Liver (tissue), 9 donors: ENCODE data around the gene PGAP1. TPM values are rescaled to one million over a fixed set of nuclear protein-coding genes. Genes with fewer than 3 reads are reported as not detected.

ENCODE experiments used
- DNase-seq: peaks from one replicate; pipeline ENCODE4 v3.0.0-alpha.2; 2017; ENCODE audit warnings: low spot score
- H3K27ac ChIP-seq, 2 donors: one replicate each; pipeline ENCODE4 v1.7.0; 2013; ENCODE audit warnings: inconsistent platforms in 2 of 2, low read length in 2 of 2, control low read depth in 1 of 2, low read depth in 1 of 2, mild to moderate bottlenecking in 1 of 2
- H3K27me3 ChIP-seq, 4 donors: one replicate each; pipeline versions ENCODE4 v1.6.1 to v1.7.0; 2013; ENCODE audit warnings: low read length in 3 of 4, inconsistent platforms in 1 of 4, mild to moderate bottlenecking in 1 of 4, moderate library complexity in 1 of 4; ENCODE audit not compliant: control insufficient read depth in 4 of 4, insufficient read depth in 4 of 4
- H3K36me3 ChIP-seq, 4 donors: one replicate each; pipeline versions ENCODE4 v1.6.1 to v1.7.0; 2013; ENCODE audit warnings: low read length in 3 of 4, mild to moderate bottlenecking in 3 of 4, low read depth in 1 of 4, moderate library complexity in 1 of 4; ENCODE audit not compliant: control insufficient read depth in 4 of 4, insufficient read depth in 3 of 4
- H3K4me1 ChIP-seq, 4 donors: one replicate each; pipeline versions ENCODE4 v1.6.1 to v1.7.0; 2013; ENCODE audit warnings: low read length in 3 of 4, mild to moderate bottlenecking in 3 of 4, moderate library complexity in 1 of 4; ENCODE audit not compliant: control insufficient read depth in 4 of 4, insufficient read depth in 4 of 4
- H3K4me3 ChIP-seq, 3 donors: one replicate each; pipeline versions ENCODE4 v1.6.1 to v1.7.0; 2013; ENCODE audit warnings: low read length in 3 of 3, control low read depth in 1 of 3, low read depth in 1 of 3, mild to moderate bottlenecking in 1 of 3
- H3K9ac ChIP-seq, 2 donors: one replicate each; pipeline ENCODE4 v1.7.0; 2013; ENCODE audit warnings: low read length in 2 of 2, mild to moderate bottlenecking in 2 of 2, moderate library complexity in 2 of 2, control low read depth in 1 of 2, low read depth in 1 of 2
- H3K9me3 ChIP-seq, 4 donors: one replicate each; pipeline versions ENCODE4 v1.6.1 to v1.7.0; 2013; ENCODE audit warnings: low read length in 3 of 4; ENCODE audit not compliant: control insufficient read depth in 4 of 4
- FOXA1 ChIP-seq: IDR thresholded peaks from 2 replicates; pipeline ENCODE4 v1.6.1; 2016; ENCODE audit warnings: antibody characterized with exemption
- FOXA2 ChIP-seq: IDR thresholded peaks from 2 replicates; pipeline ENCODE4 v1.6.1; 2016; ENCODE audit warnings: antibody characterized with exemption
- GABPA ChIP-seq, 2 donors: IDR thresholded peaks in 1 of 2; conservative IDR thresholded peaks in 1 of 2; 2 replicates each; pipeline ENCODE4 v1.6.1; 2016; ENCODE audit warnings: antibody characterized with exemption in 2 of 2, mild to moderate bottlenecking in 1 of 2, moderate library complexity in 1 of 2
- HNF4A ChIP-seq, 2 donors: conservative IDR thresholded peaks; 2 replicates each; pipeline ENCODE4 v1.6.1; 2016; ENCODE audit warnings: antibody characterized with exemption in 2 of 2, mild to moderate bottlenecking in 2 of 2
- JUND ChIP-seq, 2 donors: IDR thresholded peaks; 2 replicates each; pipeline ENCODE4 v1.6.1; 2016; ENCODE audit warnings: antibody characterized with exemption in 2 of 2
- NR2F2 ChIP-seq: IDR thresholded peaks from 2 replicates; pipeline ENCODE4 v1.6.1; 2016; ENCODE audit warnings: antibody characterized with exemption
- RAD21 ChIP-seq, 2 donors: IDR thresholded peaks; 2 replicates each; pipeline ENCODE4 v1.6.1; 2016; ENCODE audit warnings: antibody characterized with exemption in 2 of 2, mild to moderate bottlenecking in 2 of 2
- RXRA ChIP-seq, 2 donors: IDR thresholded peaks; 2 replicates each; pipeline ENCODE4 v1.6.1; 2017 to 2018; ENCODE audit warnings: antibody characterized with exemption in 2 of 2, mild to moderate bottlenecking in 1 of 2
- SP1 ChIP-seq: IDR thresholded peaks from 2 replicates; pipeline ENCODE4 v1.6.1; 2018; ENCODE audit warnings: antibody characterized with exemption, mild to moderate bottlenecking
- TAF1 ChIP-seq: conservative IDR thresholded peaks from 2 replicates; pipeline ENCODE4 v1.6.1; 2016; ENCODE audit warnings: antibody characterized with exemption, mild to moderate bottlenecking
- YY1 ChIP-seq: IDR thresholded peaks from 2 replicates; pipeline ENCODE4 v1.6.1; 2016; ENCODE audit warnings: antibody characterized with exemption, mild to moderate bottlenecking
- WGBS: extraction: QIAGEN DNeasy Blood & Tissue Kit; methylation state at CpG from one replicate; pipeline ENCODE4 v1.1.7; 2013; 5-methylcytosine and 5-hydroxymethylcytosine counted together
- polyA plus RNA-seq, 2 donors: library from polyadenylated mRNA; stranded (reverse) in 1 of 2; unstranded in 1 of 2; fragments of 200-250 nt in 1 of 2; fragments of >200 nt in 1 of 2; fragmentation: Nextera tagmentation in 1 of 2; extraction: Ambion mirVana in 1 of 2; gene quantifications; one replicate each; pipeline versions ENCODE4 v1.2.1 to v1.2.3, GENCODE V29; 2013 to 2015
- total RNA-seq, 2 donors: library from RNA; depleted of rRNA; stranded (reverse); fragments of >200 nt; gene quantifications; one replicate each; pipeline ENCODE4 v1.2.3, GENCODE V29; 2014
- TF ChIP-seq, protein P1 (sequence below): IDR thresholded peaks from 2 replicates; pipeline ENCODE4 v1.6.1; 2016; ENCODE audit warnings: antibody characterized with exemption
- TF ChIP-seq, protein P2 (sequence below): fragments of 150-350 bp; IDR thresholded peaks from 2 replicates; pipeline ENCODE4 v1.5.1; 2017; ENCODE audit warnings: improper control_type of control experiment, low read depth, low read length; ENCODE audit not compliant: missing input control
- TF ChIP-seq, protein P3 (sequence below): IDR thresholded peaks from 2 replicates; pipeline ENCODE4 v1.6.1; 2016; ENCODE audit warnings: antibody characterized with exemption
- TF ChIP-seq, protein P4 (sequence below): IDR thresholded peaks from 2 replicates; pipeline ENCODE4 v1.6.1; 2016; ENCODE audit warnings: antibody characterized with exemption, mild to moderate bottlenecking
- donor health status: healthy.
- donor health status: healthy.
- donor health status: healthy.
- donor health status: healthy.
- donor health status: healthy.

PGAP1 gene
- total and polyA plus RNA-seq, 4 donors, result 0.54 to 5.8 (median 2.3) TPM

DNA sequence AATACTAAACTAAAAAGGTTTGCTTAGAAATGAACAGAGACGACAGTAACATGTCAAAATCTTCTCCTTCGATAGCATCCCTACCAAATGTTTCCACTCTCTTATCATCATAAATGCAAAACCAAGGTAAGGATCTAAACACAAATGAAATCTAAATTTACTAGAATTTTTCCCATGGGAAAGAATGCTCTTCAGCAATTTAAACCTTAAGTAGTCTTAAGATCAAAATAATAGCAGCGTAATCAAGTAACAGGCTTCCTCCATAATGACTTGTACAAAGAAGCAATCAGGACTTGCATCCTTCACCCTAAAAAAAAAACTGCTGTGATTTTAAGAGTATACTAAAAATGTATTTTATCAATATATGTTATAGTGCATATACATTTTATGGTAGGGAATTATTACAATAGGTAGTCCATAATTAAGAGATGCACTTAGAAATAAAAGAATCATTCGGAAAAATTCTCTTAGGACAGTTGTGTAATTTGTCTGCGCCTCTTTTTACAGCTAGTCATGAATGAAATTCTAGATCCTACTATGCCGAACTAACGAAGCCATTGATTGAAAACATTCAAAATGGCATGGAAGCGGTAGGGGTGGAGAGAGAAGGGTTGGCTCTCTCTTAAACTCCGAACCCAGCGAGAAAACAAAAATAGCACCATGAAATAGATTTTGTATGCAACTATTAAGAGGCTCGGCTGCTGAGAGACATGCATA, 1.3 kb downstream of the PGAP1 start:
- Histone ChIP-seq H3K9ac (no peak overlapping the region), H3K36me3 (no peaks in the 10 kb centered on the region), H3K27ac (no peak overlapping the region), H3K9me3 (no peaks in the 10 kb centered on the region), H3K4me3 (peak overlapping the region; percentile 16 to 99 (median 54)), H3K27me3 (no peaks in the 10 kb centered on the region), H3K4me1 (peaks cover 2 to 15% (median 9%) of the 10 kb centered on the region in 4 donors)
- WGBS, result 27% methylated on average over 11 of the region's 11 CpGs
- TF ChIP-seq, protein P1, sequence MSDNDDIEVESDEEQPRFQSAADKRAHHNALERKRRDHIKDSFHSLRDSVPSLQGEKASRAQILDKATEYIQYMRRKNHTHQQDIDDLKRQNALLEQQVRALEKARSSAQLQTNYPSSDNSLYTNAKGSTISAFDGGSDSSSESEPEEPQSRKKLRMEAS, result no peak
- TF ChIP-seq GABPA (IDR thresholded peaks at IDR 0.05 in 1 of 2, conservative IDR thresholded peaks at IDR 0.05 in 1 of 2), result no peak
- no peak for TF ChIP-seq FOXA1
- TF ChIP-seq, protein P2, sequence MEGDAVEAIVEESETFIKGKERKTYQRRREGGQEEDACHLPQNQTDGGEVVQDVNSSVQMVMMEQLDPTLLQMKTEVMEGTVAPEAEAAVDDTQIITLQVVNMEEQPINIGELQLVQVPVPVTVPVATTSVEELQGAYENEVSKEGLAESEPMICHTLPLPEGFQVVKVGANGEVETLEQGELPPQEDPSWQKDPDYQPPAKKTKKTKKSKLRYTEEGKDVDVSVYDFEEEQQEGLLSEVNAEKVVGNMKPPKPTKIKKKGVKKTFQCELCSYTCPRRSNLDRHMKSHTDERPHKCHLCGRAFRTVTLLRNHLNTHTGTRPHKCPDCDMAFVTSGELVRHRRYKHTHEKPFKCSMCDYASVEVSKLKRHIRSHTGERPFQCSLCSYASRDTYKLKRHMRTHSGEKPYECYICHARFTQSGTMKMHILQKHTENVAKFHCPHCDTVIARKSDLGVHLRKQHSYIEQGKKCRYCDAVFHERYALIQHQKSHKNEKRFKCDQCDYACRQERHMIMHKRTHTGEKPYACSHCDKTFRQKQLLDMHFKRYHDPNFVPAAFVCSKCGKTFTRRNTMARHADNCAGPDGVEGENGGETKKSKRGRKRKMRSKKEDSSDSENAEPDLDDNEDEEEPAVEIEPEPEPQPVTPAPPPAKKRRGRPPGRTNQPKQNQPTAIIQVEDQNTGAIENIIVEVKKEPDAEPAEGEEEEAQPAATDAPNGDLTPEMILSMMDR, result no peak
- TF ChIP-seq, protein P3, sequence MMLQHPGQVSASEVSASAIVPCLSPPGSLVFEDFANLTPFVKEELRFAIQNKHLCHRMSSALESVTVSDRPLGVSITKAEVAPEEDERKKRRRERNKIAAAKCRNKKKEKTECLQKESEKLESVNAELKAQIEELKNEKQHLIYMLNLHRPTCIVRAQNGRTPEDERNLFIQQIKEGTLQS, result no peak
- no peak for TF ChIP-seq FOXA2
- TF ChIP-seq YY1, result no peak
- TF ChIP-seq, protein P4, sequence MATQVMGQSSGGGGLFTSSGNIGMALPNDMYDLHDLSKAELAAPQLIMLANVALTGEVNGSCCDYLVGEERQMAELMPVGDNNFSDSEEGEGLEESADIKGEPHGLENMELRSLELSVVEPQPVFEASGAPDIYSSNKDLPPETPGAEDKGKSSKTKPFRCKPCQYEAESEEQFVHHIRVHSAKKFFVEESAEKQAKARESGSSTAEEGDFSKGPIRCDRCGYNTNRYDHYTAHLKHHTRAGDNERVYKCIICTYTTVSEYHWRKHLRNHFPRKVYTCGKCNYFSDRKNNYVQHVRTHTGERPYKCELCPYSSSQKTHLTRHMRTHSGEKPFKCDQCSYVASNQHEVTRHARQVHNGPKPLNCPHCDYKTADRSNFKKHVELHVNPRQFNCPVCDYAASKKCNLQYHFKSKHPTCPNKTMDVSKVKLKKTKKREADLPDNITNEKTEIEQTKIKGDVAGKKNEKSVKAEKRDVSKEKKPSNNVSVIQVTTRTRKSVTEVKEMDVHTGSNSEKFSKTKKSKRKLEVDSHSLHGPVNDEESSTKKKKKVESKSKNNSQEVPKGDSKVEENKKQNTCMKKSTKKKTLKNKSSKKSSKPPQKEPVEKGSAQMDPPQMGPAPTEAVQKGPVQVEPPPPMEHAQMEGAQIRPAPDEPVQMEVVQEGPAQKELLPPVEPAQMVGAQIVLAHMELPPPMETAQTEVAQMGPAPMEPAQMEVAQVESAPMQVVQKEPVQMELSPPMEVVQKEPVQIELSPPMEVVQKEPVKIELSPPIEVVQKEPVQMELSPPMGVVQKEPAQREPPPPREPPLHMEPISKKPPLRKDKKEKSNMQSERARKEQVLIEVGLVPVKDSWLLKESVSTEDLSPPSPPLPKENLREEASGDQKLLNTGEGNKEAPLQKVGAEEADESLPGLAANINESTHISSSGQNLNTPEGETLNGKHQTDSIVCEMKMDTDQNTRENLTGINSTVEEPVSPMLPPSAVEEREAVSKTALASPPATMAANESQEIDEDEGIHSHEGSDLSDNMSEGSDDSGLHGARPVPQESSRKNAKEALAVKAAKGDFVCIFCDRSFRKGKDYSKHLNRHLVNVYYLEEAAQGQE, result no peak
- no peak for TF ChIP-seq SP1
- TF ChIP-seq HNF4A (conservative IDR thresholded peaks at IDR 0.05), result no peak
- TF ChIP-seq NR2F2, result no peak
- no peak for TF ChIP-seq TAF1
- TF ChIP-seq RAD21 (IDR thresholded peaks at IDR 0.05), result no peak
- no peak for TF ChIP-seq RXRA (IDR thresholded peaks at IDR 0.05)
- DNase-seq, result no peak

DNA sequence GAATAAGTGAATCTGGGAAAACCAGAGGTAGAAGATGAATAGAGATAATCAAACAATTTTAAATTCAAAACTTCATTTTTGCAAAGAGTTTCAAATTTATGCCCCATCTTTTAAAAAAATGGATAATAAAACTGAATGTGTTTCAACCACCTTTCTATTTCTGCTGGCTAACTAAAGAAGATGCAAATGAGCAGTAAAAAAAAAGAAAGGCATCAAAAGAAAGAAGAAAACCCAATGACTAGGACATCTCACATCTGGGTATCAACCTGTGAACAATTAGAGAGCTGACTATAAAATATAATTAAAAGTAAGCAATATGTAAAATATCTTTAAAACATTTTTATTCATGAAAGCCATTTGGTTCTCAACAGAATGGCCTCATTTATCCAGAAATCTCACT, 2.5 kb downstream of the PGAP1 start:
- Histone ChIP-seq H3K27ac (no peak overlapping the region), H3K9ac (no peak overlapping the region), H3K27me3 (no peaks in the 10 kb centered on the region), H3K4me1 (peaks cover 2 to 15% (median 9%) of the 10 kb centered on the region in 4 donors), H3K9me3 (no peaks in the 10 kb centered on the region), H3K4me3 (no peak overlapping the region), H3K36me3 (no peaks in the 10 kb centered on the region)
- TF ChIP-seq NR2F2 (no peak), JUND (IDR thresholded peaks at IDR 0.05) (no peak), GABPA (IDR thresholded peaks at IDR 0.05 in 1 of 2, conservative IDR thresholded peaks at IDR 0.05 in 1 of 2) (no peak), RAD21 (IDR thresholded peaks at IDR 0.05) (no peak), TAF1 (no peak), RXRA (IDR thresholded peaks at IDR 0.05) (no peak), FOXA1 (no peak)
- TF ChIP-seq, protein P4, result no peak
- no peak for DNase-seq
